Heart right ventricle (tissue), 16 donors: ENCODE data around the gene RBFOX2. TPM values are rescaled to one million over a fixed set of nuclear protein-coding genes. Genes with fewer than 3 reads are reported as not detected.

Source experiments
- ATAC-seq, 8 donors: fragments of 200-7000 bp; cut with Tn5 transposase; one replicate each; pipeline ENCODE4 v1.9.1; 2020; ENCODE audit warnings: mild to moderate bottlenecking in 8 of 8, moderate library complexity in 8 of 8, moderate number of reproducible peaks in 1 of 8
- DNase-seq, 2 donors: peaks; one replicate each; pipeline ENCODE4 v3.0.0-alpha.2; 2020
- H3K27ac ChIP-seq, 10 donors: fragments of 200-600 bp; sonication (generic) in 2 of 10; one replicate each; pipeline versions ENCODE4 v1.5.0 to v1.8.0; 2020 to 2022; ENCODE audit warnings: mild to moderate bottlenecking in 3 of 10
- H3K27me3 ChIP-seq, 7 donors: fragments of 200-600 bp; one replicate each; pipeline ENCODE4 v1.8.0; 2021 to 2022; ENCODE audit warnings: mild to moderate bottlenecking in 2 of 7
- H3K36me3 ChIP-seq, 9 donors: fragments of 200-600 bp; sonication (generic) in 1 of 9; one replicate each; pipeline versions ENCODE4 v1.5.0 to v1.8.0; 2020 to 2022; ENCODE audit warnings: mild to moderate bottlenecking in 2 of 9
- H3K4me1 ChIP-seq, 9 donors: fragments of 200-600 bp; sonication (generic) in 1 of 9; one replicate each; pipeline versions ENCODE4 v1.5.0 to v1.8.0; 2020 to 2022; ENCODE audit warnings: mild to moderate bottlenecking in 4 of 9
- H3K4me3 ChIP-seq, 10 donors: fragments of 200-600 bp; sonication (generic) in 2 of 10; one replicate each; pipeline versions ENCODE4 v1.5.0 to v1.8.0; 2020 to 2022; ENCODE audit warnings: mild to moderate bottlenecking in 7 of 10, moderate library complexity in 2 of 10
- H3K9me3 ChIP-seq, 11 donors: fragments of 200-600 bp in 10 of 11; sonication (generic) in 2 of 11; one replicate each; pipeline versions ENCODE4 v1.5.0 to v1.8.0; 2013 to 2022; ENCODE audit warnings: mild to moderate bottlenecking in 2 of 11, control low read depth in 1 of 11, moderate library complexity in 1 of 11
- CTCF ChIP-seq, 9 donors: fragments of 200-600 bp; sonication (generic) in 2 of 9; IDR thresholded peaks; one replicate each; pipeline versions ENCODE4 v1.5.0 to v1.8.0; 2021 to 2022; ENCODE audit warnings: antibody characterized with exemption in 9 of 9, mild to moderate bottlenecking in 5 of 9, moderate library complexity in 1 of 9
- WGBS, 2 donors: extraction: QIAGEN DNeasy Blood & Tissue Kit; methylation state at CpG; one replicate each; pipeline ENCODE4 v1.1.7; 2013; ENCODE audit warnings: inconsistent platforms in 1 of 2; 5-methylcytosine and 5-hydroxymethylcytosine counted together
- intact Hi-C, 10 donors: fragments of 100-400 bp; cut with DNase I; formaldehyde crosslinking; loops; one replicate each; pipeline versions ENCODE4 v1.11.1 to v1.14.2; 2022
- polyA plus RNA-seq, 2 donors: library from polyadenylated mRNA; stranded (reverse); fragments of 200-250 nt; gene quantifications; one replicate each; pipeline ENCODE4 v1.2.3, GENCODE V29; 2013
- total RNA-seq, 10 donors: library from RNA; stranded (reverse); fragmentation: NEBNext Ultra II Directional in 3 of 10; extraction: Animal tissue kit (Norgen Biotek cat#: 25700) in 3 of 10; gene quantifications; one replicate each; pipeline versions ENCODE4 v1.2.1 to v1.2.4, GENCODE V29; 2021 to 2023
- donor health status: Arrhythmogenic right ventricular cardiomyopathy.
- donor health status: ischemic (EF 13 %, LVEDD 7.1; RV severe dilation, severe dysfunction).
- donor health status: healthy with polysubstance abuse.
- donor health status: DM: no; HTN: yes; CAD: no.
- donor health status: DM: no; HTN: no; CAD: no.
- donor health status: ischemic (EF 25% LVEDD 6.9; RV normal size, moderate dysfunction).
- donor health status: ischemic (EF 25% LVEDD 5.7; RV mildly dilated, moderate dysfunction).
- donor health status: healthy.
- donor health status: DM: yes; HTN: yes; CAD: no.
- donor health status: Ischemic cardiomyopathy.
- donor health status: ischemic (EF 35%, LVEDD 5.7; RV mildly dilated, moderate dysfunction).
- donor health status: nonischemic (EF 11% LVEDD 7.7; RV severe dilation, severe dysfunction).
- donor health status: DM: yes; HTN: yes; CAD: no.
- donor health status: PGD.
- donor health status: ischemic (EF 29% LVEDD 5.4; RV normal size, mild dysfunction).
- donor health status: nonischemic (EF 23%, LVEDD 6.1; RV moderate dilation, normal function).

RBFOX2 gene
- total and polyA plus RNA-seq, 12 donors, result 18.0 to 105 (median 90.4) TPM

- Histone ChIP-seq H3K27ac (no peak overlapping the region), H3K27me3 (no peaks in the 10 kb centered on the region), H3K4me3 (no peak overlapping the region), H3K9me3 (peaks cover 0 to 11% (median 0%) of the 10 kb centered on the region in 11 donors), H3K4me1 (peaks cover 0 to 7% (median 0%) of the 10 kb centered on the region in 9 donors), H3K36me3 (no peaks in the 10 kb centered on the region)
- no peak for TF ChIP-seq CTCF (IDR thresholded peaks at IDR 0.05)
- intact Hi-C loops, result no loop called here
- no peak for DNase-seq
- ATAC-seq, result no peak
- 95 to 98% methylated on average over 2 of the region's 2 CpGs for WGBS, 2 donors
These were observed 316.0 kb downstream of the RBFOX2 start for GRCh38 chr22:35712672-35713071.

- intact Hi-C loops, result no loop called here
- H3K4me3 ChIP-seq, result no peak overlapping the region
- ATAC-seq (no peak), DNase-seq (no peak)
- H3K27ac ChIP-seq, result no peak overlapping the region
- H3K9me3 ChIP-seq, result peaks cover 0 to 11% (median 0%) of the 10 kb centered on the region in 11 donors
- no peaks in the 10 kb centered on the region for H3K27me3 ChIP-seq
- TF ChIP-seq CTCF (IDR thresholded peaks at IDR 0.05), result no peak
- H3K4me1 ChIP-seq, result peaks cover 0 to 7% (median 0%) of the 10 kb centered on the region in 9 donors
- 77 to 84% methylated on average over 4 of the region's 4 CpGs for WGBS, 2 donors
- H3K36me3 ChIP-seq, result no peaks in the 10 kb centered on the region
These were observed 317.3 kb downstream of the RBFOX2 start for GRCh38 chr22:35711336-35711735.

GRCh38 chr22:35708917-35709316, 319.7 kb downstream of the RBFOX2 start:
- no peak for TF ChIP-seq CTCF (IDR thresholded peaks at IDR 0.05)
- H3K4me1 ChIP-seq, result peaks cover 0 to 7% (median 0%) of the 10 kb centered on the region in 9 donors
- peak overlapping the region in 1 of 10 donors; percentile 2 for H3K4me3 ChIP-seq
- ATAC-seq (peak in 2 of 8 donors; percentile 27 to 28), DNase-seq (no peak)
- intact Hi-C loops, result no loop called here
- 62 to 71% methylated on average over 7 of the region's 7 CpGs for WGBS, 2 donors
- no peaks in the 10 kb centered on the region for H3K27me3 ChIP-seq
- H3K36me3 ChIP-seq, result no peaks in the 10 kb centered on the region
- peaks cover 0 to 11% (median 0%) of the 10 kb centered on the region in 11 donors for H3K9me3 ChIP-seq
- no peak overlapping the region for H3K27ac ChIP-seq

GRCh38 chr22:35708453-35708852, 320.2 kb downstream of the RBFOX2 start:
- H3K4me1 ChIP-seq, result peaks cover 0 to 7% (median 0%) of the 10 kb centered on the region in 9 donors
- H3K27ac ChIP-seq, result no peak overlapping the region
- H3K9me3 ChIP-seq, result peaks cover 0 to 11% (median 0%) of the 10 kb centered on the region in 11 donors
- DNase-seq (no peak), ATAC-seq (peak in 6 of 8 donors; percentile 35 to 85 (median 51))
- TF ChIP-seq CTCF (IDR thresholded peaks at IDR 0.05), result no peak
- peak overlapping the region in 1 of 10 donors; percentile 2 for H3K4me3 ChIP-seq
- WGBS, 2 donors, result 46% methylated on average over 7 of the region's 7 CpGs
- intact Hi-C loops, result no loop called here
- no peaks in the 10 kb centered on the region for H3K27me3 ChIP-seq
- no peaks in the 10 kb centered on the region for H3K36me3 ChIP-seq
